DMS79 (cell line): ENCODE data around the gene FCMR.

ENCODE experiments used
- DNase-seq: peaks from one replicate; lab custom pipeline; 2025; lab: John Stamatoyannopoulos, UW

The FCMR gene, protein sequence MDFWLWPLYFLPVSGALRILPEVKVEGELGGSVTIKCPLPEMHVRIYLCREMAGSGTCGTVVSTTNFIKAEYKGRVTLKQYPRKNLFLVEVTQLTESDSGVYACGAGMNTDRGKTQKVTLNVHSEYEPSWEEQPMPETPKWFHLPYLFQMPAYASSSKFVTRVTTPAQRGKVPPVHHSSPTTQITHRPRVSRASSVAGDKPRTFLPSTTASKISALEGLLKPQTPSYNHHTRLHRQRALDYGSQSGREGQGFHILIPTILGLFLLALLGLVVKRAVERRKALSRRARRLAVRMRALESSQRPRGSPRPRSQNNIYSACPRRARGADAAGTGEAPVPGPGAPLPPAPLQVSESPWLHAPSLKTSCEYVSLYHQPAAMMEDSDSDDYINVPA

GRCh38 chr1:206921772-206922265 lies at the start of gene FCMR:
TSS of gene FCMR (minus strand) at chr1:206921941. CDS start at chr1:206921854, 87 bp downstream.
- peak; percentile 68 for DNase-seq

- no peak for DNase-seq
These were observed 49.4 kb upstream of the FCMR start for GRCh38 chr1:206971029-206971655.

- no peak for DNase-seq
These were observed 48.7 kb upstream of the FCMR start, which contains the start of gene FCAMR for GRCh38 chr1:206970446-206970845. TSS of gene FCAMR (minus strand) at chr1:206970460. CDS start at chr1:206970125, 335 bp downstream.

- DNase-seq = no peak
These were observed 47.3 kb upstream of the FCMR start for GRCh38 chr1:206969090-206969489.

- no peak for DNase-seq
These were observed 45.5 kb upstream of the FCMR start for GRCh38 chr1:206967096-206967849.

DNA sequence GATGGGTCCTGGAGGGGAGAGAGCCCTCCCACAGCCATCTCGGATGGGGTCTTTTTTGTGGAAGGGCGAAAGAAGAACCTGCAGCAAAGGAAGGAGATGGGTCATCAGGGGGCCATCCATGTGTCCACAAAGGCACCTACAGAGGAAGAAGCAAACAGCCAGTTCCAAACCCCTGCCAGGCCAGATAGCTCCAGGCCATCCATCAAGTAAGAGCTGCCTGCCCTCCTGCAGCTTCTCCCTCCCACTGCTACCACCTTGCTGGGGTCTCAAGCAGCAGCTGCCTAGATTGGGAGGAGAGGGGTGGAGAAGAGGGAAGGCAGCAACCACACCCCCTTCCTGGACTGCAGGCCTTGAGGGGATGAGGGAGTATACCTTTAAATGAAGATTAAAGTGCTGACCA lies 44.0 kb upstream of the FCMR start:
- DNase-seq = no peak

DNA sequence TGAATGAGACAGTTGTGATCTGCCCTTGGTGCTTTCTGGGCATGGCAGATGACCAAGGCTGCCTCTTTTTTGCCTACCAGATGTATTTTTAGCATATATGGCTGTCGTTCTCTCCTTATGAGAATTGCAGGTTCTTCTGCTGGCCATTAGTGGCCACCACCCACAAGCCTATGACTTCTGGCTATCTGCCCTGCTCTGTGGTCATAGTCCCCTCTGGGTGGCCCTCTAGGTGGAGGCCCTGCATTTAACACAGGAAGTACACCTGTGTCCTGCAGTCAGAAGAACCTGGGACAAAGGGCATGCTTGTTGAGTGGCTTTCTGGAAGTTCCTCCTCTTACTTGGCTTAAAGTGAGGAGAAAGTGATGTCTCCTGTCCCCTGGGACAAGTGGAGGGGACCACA lies 42.0 kb upstream of the FCMR start:
- no peak for DNase-seq

GRCh38 chr1:206963119-206963712 lies 41.5 kb upstream of the FCMR start:
- DNase-seq = no peak

GRCh38 chr1:206962272-206962671 lies 40.5 kb upstream of the FCMR start:
- DNase-seq = no peak

- DNase-seq = no peak
These were observed 39.9 kb upstream of the FCMR start for GRCh38 chr1:206961668-206962067.

GRCh38 chr1:206960676-206961386 lies 39.1 kb upstream of the FCMR start:
- no peak for DNase-seq

DNA sequence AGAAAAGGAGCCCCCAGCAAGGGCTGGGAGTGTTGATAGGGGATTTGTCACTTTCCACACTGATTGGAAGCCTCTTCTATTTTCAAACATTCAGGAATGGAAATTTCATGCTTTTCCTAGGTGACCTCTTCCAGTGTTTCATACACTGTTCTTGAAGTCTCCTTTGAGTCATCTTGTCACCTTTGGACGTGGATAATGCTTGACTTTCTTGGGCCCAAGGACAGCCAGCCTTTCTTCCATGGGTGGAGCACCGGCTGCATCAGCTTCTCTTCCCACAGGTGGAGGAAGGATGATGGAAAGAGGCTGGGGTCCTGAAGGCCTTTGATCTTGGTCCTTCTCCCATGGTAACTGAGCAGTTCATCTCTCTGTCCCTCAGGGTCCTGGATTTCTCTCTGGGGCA lies 36.4 kb upstream of the FCMR start:
- no peak for DNase-seq

- DNase-seq = no peak
These were observed 35.9 kb upstream of the FCMR start for GRCh38 chr1:206957639-206958038.

- peak; percentile 19 for DNase-seq
These were observed 34.0 kb upstream of the FCMR start for GRCh38 chr1:206955476-206956451.

DNA sequence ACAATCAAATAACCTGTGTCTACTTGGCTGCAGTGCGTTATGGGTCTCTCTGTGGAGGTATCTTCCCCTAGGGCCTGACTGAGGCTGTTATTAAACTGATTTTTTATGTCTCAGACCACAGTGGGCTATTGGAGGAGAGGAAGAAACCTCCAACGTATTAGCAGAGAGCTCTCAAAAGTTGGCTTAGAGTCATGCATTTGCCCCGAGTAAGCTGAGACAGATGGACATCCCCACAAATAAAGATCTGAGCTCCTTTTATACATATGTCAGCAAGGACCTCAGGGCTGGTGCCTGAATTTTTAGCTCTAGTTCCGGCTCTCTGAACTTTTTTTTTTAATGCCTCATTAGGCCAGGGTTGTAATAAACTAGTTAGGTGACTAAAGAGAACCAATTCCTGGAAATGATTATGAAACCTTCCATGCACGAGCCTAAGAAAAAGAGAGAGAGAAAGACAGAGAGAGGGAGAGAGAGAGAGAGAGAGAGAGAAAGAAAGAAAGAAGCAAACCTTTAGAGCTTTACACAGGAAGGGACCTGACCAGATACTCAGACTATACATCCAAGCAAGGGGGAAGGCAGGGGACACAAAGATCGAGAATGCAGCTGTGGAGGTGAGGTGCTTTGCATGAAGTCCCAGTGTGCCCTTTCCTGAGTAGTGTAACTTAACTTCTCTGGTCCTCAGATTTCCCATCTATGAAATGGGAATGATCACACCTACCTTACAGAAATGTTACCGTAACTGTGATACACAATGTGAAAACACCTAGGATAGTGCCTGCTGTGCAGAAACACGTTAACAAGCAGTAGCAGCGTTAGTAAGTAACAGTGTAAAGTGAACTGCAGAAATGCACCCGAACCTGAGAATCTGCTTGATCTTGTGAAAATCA lies 33.0 kb upstream of the FCMR start:
- no peak for DNase-seq

- DNase-seq = no peak
These were observed 31.9 kb upstream of the FCMR start for GRCh38 chr1:206953626-206954025.

GRCh38 chr1:206953126-206953525 lies 31.4 kb upstream of the FCMR start:
- DNase-seq = no peak

DNA sequence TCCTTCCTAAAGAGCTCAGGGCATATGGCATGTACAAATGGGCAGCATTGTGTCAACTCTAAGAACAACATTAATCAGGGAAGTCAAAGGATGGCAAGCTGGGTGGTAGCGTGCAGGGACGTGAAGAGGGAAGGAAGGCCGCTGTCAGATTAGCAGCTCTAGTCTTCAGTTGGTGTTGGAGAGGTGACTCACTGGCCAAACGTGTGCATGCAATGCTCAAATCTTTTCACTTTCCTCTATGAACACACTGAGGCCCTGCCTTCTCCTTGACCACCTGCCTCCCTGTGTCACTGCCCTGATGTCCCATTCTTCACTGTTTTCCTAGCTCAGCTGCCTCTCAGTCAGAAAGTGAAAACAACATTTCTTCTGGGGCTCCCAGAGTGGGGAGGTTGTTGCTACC lies 30.4 kb upstream of the FCMR start:
- no peak for DNase-seq
